Measurements from ENCODE around the gene INTS15. TPM values are rescaled to one million over a fixed set of nuclear protein-coding genes. Genes with fewer than 3 reads are reported as not detected.

The INTS15 gene
- total and polyA plus RNA-seq, 10 of the 15 experiments (the other 5 are each of a cell fraction or from before 2014, with no cell fraction given) = 0.89 to 28.2 (median 16.8) TPM

GRCh38 chr7:6637544-6638229 lies 47.9 kb downstream of the INTS15 start (continued):
- TF ChIP-seq ZNF687 (IDR thresholded peaks at IDR 0.05) (no peak), NFYB (IDR thresholded peaks at IDR 0.05; ENCODE audit: insufficient read depth, low read depth, low read length) (no peak), RFX5 (IDR thresholded peaks at IDR 0.05; ENCODE audit: low read depth, low read length) (no peak), CEBPB (IDR thresholded peaks at IDR 0.05; ENCODE audit: borderline replicate concordance in 1 of 2, low read depth in 2 of 2, low read length in 2 of 2) (no peak), ZBTB11 (CRISPR knock-in tag; IDR thresholded peaks at IDR 0.05) (no peak), RAD21 (IDR thresholded peaks at IDR 0.05; ENCODE audit: insufficient read depth, low read depth, low read length) (peak; percentile 36), GATAD2B (conservative IDR thresholded peaks at IDR 0.05; ENCODE audit: low read depth) (peak; percentile 16), PRDM15 (CRISPR knock-in tag; IDR thresholded peaks at IDR 0.05) (no peak), DPF2 (IDR thresholded peaks at IDR 0.05) (peak; percentile 39; the same call in 1 of the 2 replicates), CHD2 (IDR thresholded peaks at IDR 0.05; ENCODE audit: borderline replicate concordance, low read depth, low read length) (no peak), MTA2 (IDR thresholded peaks at IDR 0.05; ENCODE audit: low read depth) (no peak)
- TF ChIP-seq, protein P1, sequence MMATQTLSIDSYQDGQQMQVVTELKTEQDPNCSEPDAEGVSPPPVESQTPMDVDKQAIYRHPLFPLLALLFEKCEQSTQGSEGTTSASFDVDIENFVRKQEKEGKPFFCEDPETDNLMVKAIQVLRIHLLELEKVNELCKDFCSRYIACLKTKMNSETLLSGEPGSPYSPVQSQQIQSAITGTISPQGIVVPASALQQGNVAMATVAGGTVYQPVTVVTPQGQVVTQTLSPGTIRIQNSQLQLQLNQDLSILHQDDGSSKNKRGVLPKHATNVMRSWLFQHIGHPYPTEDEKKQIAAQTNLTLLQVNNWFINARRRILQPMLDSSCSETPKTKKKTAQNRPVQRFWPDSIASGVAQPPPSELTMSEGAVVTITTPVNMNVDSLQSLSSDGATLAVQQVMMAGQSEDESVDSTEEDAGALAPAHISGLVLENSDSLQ (IDR thresholded peaks at IDR 0.05) = no peak
- TF ChIP-seq, protein P2, sequence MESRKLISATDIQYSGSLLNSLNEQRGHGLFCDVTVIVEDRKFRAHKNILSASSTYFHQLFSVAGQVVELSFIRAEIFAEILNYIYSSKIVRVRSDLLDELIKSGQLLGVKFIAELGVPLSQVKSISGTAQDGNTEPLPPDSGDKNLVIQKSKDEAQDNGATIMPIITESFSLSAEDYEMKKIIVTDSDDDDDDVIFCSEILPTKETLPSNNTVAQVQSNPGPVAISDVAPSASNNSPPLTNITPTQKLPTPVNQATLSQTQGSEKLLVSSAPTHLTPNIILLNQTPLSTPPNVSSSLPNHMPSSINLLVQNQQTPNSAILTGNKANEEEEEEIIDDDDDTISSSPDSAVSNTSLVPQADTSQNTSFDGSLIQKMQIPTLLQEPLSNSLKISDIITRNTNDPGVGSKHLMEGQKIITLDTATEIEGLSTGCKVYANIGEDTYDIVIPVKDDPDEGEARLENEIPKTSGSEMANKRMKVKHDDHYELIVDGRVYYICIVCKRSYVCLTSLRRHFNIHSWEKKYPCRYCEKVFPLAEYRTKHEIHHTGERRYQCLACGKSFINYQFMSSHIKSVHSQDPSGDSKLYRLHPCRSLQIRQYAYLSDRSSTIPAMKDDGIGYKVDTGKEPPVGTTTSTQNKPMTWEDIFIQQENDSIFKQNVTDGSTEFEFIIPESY (IDR thresholded peaks at IDR 0.05) = no peak
